Fibroblast of lung (primary cell): Measurements from ENCODE around the gene GDF7. TPM values are rescaled to one million over a fixed set of nuclear protein-coding genes. Genes with fewer than 3 reads are reported as not detected.
A peak's percentile ranks its signal among the peaks of the same experiment; 100 is the strongest.

Experiments
- DNase-seq, 2 donors: peaks; one replicate each; pipeline versions ENCODE4 v3.0.0 to v3.0.0-alpha.2; 2010; ENCODE audit warnings: low read depth in 2 of 2
- H2AFZ ChIP-seq: 2 replicates; pipeline ENCODE4 v1.5.1; 2012; ENCODE audit warnings: low read length, control low read depth, inconsistent platforms
- H3K27ac ChIP-seq: 2 replicates; pipeline ENCODE4 v1.5.1; 2011; ENCODE audit warnings: low read length, control low read depth; ENCODE audit not compliant: insufficient read depth
- H3K27me3 ChIP-seq: 2 replicates; pipeline ENCODE4 v1.5.1; 2011; ENCODE audit warnings: mild to moderate bottlenecking, low read length; ENCODE audit not compliant: control insufficient read depth, insufficient read depth
- H3K36me3 ChIP-seq: 2 replicates; pipeline ENCODE4 v1.5.1; 2011; ENCODE audit warnings: low read length; ENCODE audit not compliant: control insufficient read depth, insufficient read depth
- H3K4me1 ChIP-seq: 2 replicates; pipeline ENCODE4 v1.5.1; 2011; ENCODE audit warnings: low read length; ENCODE audit not compliant: control insufficient read depth, insufficient read depth; ENCODE audit errors: extremely low read depth
- H3K4me2 ChIP-seq: 2 replicates; pipeline ENCODE4 v1.5.1; 2011; ENCODE audit warnings: low read length, control low read depth; ENCODE audit not compliant: insufficient read depth; ENCODE audit errors: extremely low read depth
- H3K4me3 ChIP-seq, 4 experiments: fragments of 200-600 bp in 1 of 4; sonication (generic) in 1 of 4; replicated peaks in 1 of 4; 2 replicates each; pipeline ENCODE4 v1.5.1; 2011 to 2016; ENCODE audit warnings: low read length in 4 of 4, low read depth in 3 of 4, mild to moderate bottlenecking in 3 of 4, control low read depth in 2 of 4, inconsistent platforms in 1 of 4, mixed read lengths in 1 of 4; ENCODE audit not compliant: insufficient read depth in 1 of 4; ENCODE audit errors: control extremely low read depth in 1 of 4
- H3K79me2 ChIP-seq: 2 replicates; pipeline ENCODE4 v1.5.1; 2012; ENCODE audit warnings: mild to moderate bottlenecking, low read length, inconsistent platforms; ENCODE audit not compliant: control insufficient read depth, insufficient read depth
- H3K9ac ChIP-seq: 2 replicates; pipeline ENCODE4 v1.5.1; 2011; ENCODE audit warnings: mild to moderate bottlenecking, low read length, control low read depth; ENCODE audit not compliant: insufficient read depth
- H3K9me3 ChIP-seq: 2 replicates; pipeline ENCODE4 v1.5.1; 2012; ENCODE audit warnings: low read depth, low read length; ENCODE audit not compliant: control insufficient read depth, insufficient read depth
- H4K20me1 ChIP-seq: 2 replicates; pipeline ENCODE4 v1.5.1; 2011; ENCODE audit warnings: low read length; ENCODE audit not compliant: control insufficient read depth, insufficient read depth; ENCODE audit errors: extremely low read depth
- EZH2 ChIP-seq: IDR thresholded peaks from 2 replicates; pipeline ENCODE4 v1.5.1; 2012; ENCODE audit warnings: low read length, control low read depth, mild to moderate bottlenecking; ENCODE audit errors: missing control alignments
- polyA plus RNA-seq, 2 donors: library from polyadenylated mRNA; depleted of rRNA in 1 of 2; stranded (reverse) in 1 of 2; unstranded in 1 of 2; fragments of >200 nt; gene quantifications; 2 replicates each; pipeline ENCODE4 v1.2.1, GENCODE V29; 2011 to 2012; ENCODE audit warnings: missing spikeins in 1 of 2
- total RNA-seq: library from RNA; depleted of rRNA; stranded (reverse); fragments of >200 nt; gene quantifications from 2 replicates; pipeline ENCODE4 v1.2.1, GENCODE V29; 2014
- TF ChIP-seq, protein P1 (sequence below), 2 donors: IDR thresholded peaks in 1 of 2; conservative IDR thresholded peaks in 1 of 2; 1 replicate in 1 of 2; 2 replicates in 1 of 2; pipeline ENCODE4 v1.5.1; 2011 to 2012; ENCODE audit warnings: low read length in 2 of 2, control low read depth in 1 of 2, inconsistent platforms in 1 of 2, low read depth in 1 of 2, mild to moderate bottlenecking in 1 of 2

GDF7 gene
- total and polyA plus RNA-seq, 2 donors (not counting 1 experiment from before 2014, with no cell fraction given): 0.33 TPM; not detected in 1

GRCh38 chr2:20633794-20634506, 33.0 kb upstream of the GDF7 start:
- Histone ChIP-seq H3K9me3 (no peaks in the 10 kb centered on the region), H3K27me3 (no peaks in the 10 kb centered on the region), H3K9ac (no peak overlapping the region), H3K4me3 (no peak overlapping the region), H2AFZ (no peak overlapping the region), H4K20me1 (no peaks in the 10 kb centered on the region), H3K36me3 (peaks cover 8% of the 10 kb centered on the region), H3K27ac (no peak overlapping the region), H3K79me2 (no peaks in the 10 kb centered on the region), H3K4me2 (no peak overlapping the region), H3K4me1 (peaks cover 14% of the 10 kb centered on the region)
- TF ChIP-seq, protein P1, sequence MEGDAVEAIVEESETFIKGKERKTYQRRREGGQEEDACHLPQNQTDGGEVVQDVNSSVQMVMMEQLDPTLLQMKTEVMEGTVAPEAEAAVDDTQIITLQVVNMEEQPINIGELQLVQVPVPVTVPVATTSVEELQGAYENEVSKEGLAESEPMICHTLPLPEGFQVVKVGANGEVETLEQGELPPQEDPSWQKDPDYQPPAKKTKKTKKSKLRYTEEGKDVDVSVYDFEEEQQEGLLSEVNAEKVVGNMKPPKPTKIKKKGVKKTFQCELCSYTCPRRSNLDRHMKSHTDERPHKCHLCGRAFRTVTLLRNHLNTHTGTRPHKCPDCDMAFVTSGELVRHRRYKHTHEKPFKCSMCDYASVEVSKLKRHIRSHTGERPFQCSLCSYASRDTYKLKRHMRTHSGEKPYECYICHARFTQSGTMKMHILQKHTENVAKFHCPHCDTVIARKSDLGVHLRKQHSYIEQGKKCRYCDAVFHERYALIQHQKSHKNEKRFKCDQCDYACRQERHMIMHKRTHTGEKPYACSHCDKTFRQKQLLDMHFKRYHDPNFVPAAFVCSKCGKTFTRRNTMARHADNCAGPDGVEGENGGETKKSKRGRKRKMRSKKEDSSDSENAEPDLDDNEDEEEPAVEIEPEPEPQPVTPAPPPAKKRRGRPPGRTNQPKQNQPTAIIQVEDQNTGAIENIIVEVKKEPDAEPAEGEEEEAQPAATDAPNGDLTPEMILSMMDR (conservative IDR thresholded peaks at IDR 0.05 in 1 of 2, IDR thresholded peaks at IDR 0.05 in 1 of 2; ENCODE audit: low read depth in 1 of 2, low read length in 2 of 2): no peak
- TF ChIP-seq EZH2: no peak
- DNase-seq: no peak

GRCh38 chr2:20634507-20635112, 32.3 kb upstream of the GDF7 start:
- Histone ChIP-seq H3K9ac (no peak overlapping the region), H3K4me2 (peak overlapping the region; percentile 45)

GRCh38 chr2:20635113-20635510, 31.8 kb upstream of the GDF7 start:
- H3K27ac ChIP-seq: no peak overlapping the region
- no peaks in the 10 kb centered on the region for H3K79me2 ChIP-seq
- no peaks in the 10 kb centered on the region for H4K20me1 ChIP-seq
- H3K4me1 ChIP-seq: peaks cover 14% of the 10 kb centered on the region
- H2AFZ ChIP-seq: no peak overlapping the region
- no peak overlapping the region for H3K4me3 ChIP-seq
- TF ChIP-seq, protein P1 (conservative IDR thresholded peaks at IDR 0.05 in 1 of 2, IDR thresholded peaks at IDR 0.05 in 1 of 2; ENCODE audit: low read depth in 1 of 2, low read length in 2 of 2): no peak
- no peak for TF ChIP-seq EZH2
- no peak overlapping the region for H3K4me2 ChIP-seq
- no peak for DNase-seq
- no peak overlapping the region for H3K9ac ChIP-seq
- H3K9me3 ChIP-seq: no peaks in the 10 kb centered on the region
- H3K36me3 ChIP-seq: peaks cover 10% of the 10 kb centered on the region
- no peaks in the 10 kb centered on the region for H3K27me3 ChIP-seq

More at GRCh38 chr2:20634507-20635112, 32.3 kb upstream of the GDF7 start:
- no peak overlapping the region for H2AFZ ChIP-seq
- TF ChIP-seq, protein P1 (conservative IDR thresholded peaks at IDR 0.05 in 1 of 2, IDR thresholded peaks at IDR 0.05 in 1 of 2; ENCODE audit: low read depth in 1 of 2, low read length in 2 of 2): no peak
- TF ChIP-seq EZH2: no peak
- no peaks in the 10 kb centered on the region for H3K27me3 ChIP-seq
- H3K4me1 ChIP-seq: peaks cover 14% of the 10 kb centered on the region
- DNase-seq: peak; percentile 62 to 81
- H3K79me2 ChIP-seq: no peaks in the 10 kb centered on the region
- H4K20me1 ChIP-seq: no peaks in the 10 kb centered on the region
- H3K36me3 ChIP-seq: peaks cover 10% of the 10 kb centered on the region
- no peaks in the 10 kb centered on the region for H3K9me3 ChIP-seq
- H3K4me3 ChIP-seq: no peak overlapping the region
- no peak overlapping the region for H3K27ac ChIP-seq
